HUES6 (cell line): ENCODE measurements around the gene ABCB4.

Experiments used
- H3K27ac ChIP-seq: 2 replicates; pipeline ENCODE4 v1.7.0; 2013; ENCODE audit warnings: low read depth, mild to moderate bottlenecking, low read length, inconsistent platforms
- H3K27me3 ChIP-seq: 2 replicates; pipeline ENCODE4 v1.6.1; 2013; ENCODE audit warnings: low read length; ENCODE audit not compliant: control insufficient read depth, insufficient read depth
- H3K36me3 ChIP-seq: 2 replicates; pipeline ENCODE4 v1.6.1; 2013; ENCODE audit warnings: low read length; ENCODE audit not compliant: control insufficient read depth, insufficient read depth
- H3K4me1 ChIP-seq: 2 replicates; pipeline ENCODE4 v1.6.1; 2013; ENCODE audit warnings: low read length; ENCODE audit not compliant: control insufficient read depth, insufficient read depth
- H3K4me3 ChIP-seq: 2 replicates; pipeline ENCODE4 v1.5.1; 2013; ENCODE audit warnings: low read depth, low read length
- H3K9ac ChIP-seq: one replicate; pipeline ENCODE4 v1.6.1; 2013; ENCODE audit warnings: mild to moderate bottlenecking, low read length
- H3K9me3 ChIP-seq: 2 replicates; pipeline ENCODE4 v1.6.1; 2013; ENCODE audit warnings: low read depth, low read length; ENCODE audit not compliant: control insufficient read depth, insufficient read depth

The ABCB4 gene

DNA sequence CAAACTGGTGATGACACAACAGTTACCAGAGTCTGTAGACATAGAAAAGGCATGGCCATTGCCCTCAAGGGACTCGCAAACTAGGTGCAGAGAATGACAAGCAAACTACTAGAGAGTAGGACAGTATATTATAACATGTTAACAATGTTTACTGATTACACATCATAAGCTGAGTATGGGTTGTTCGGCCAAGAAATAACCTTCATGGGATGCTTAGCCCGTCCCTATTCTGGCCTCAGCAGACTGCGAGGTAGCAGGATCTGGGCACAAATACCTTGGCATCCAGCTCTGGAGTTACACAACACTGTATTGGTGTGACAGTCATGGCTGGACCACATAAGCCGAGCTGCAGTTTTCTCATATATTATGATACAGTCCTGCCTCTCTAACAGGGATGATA is 51.4 kb downstream of the ABCB4 start:
- no peaks in the 10 kb centered on the region for H3K36me3 ChIP-seq
- H3K4me3 ChIP-seq: no peak overlapping the region
- H3K27me3 ChIP-seq: no peaks in the 10 kb centered on the region
- no peaks in the 10 kb centered on the region for H3K9me3 ChIP-seq
- no peak overlapping the region for H3K27ac ChIP-seq
- H3K9ac ChIP-seq: no peak overlapping the region
- no peaks in the 10 kb centered on the region for H3K4me1 ChIP-seq

- no peak overlapping the region for H3K9ac ChIP-seq
- no peak overlapping the region for H3K4me3 ChIP-seq
- H3K9me3 ChIP-seq: no peaks in the 10 kb centered on the region
- H3K27ac ChIP-seq: no peak overlapping the region
- no peaks in the 10 kb centered on the region for H3K36me3 ChIP-seq
- no peaks in the 10 kb centered on the region for H3K4me1 ChIP-seq
- H3K27me3 ChIP-seq: no peaks in the 10 kb centered on the region
These were observed 55.3 kb downstream of the ABCB4 start for GRCh38 chr7:87420173-87420572.

- H3K36me3 ChIP-seq: no peaks in the 10 kb centered on the region
- H3K9me3 ChIP-seq: no peaks in the 10 kb centered on the region
- H3K9ac ChIP-seq: no peak overlapping the region
- H3K27me3 ChIP-seq: no peaks in the 10 kb centered on the region
- no peaks in the 10 kb centered on the region for H3K4me1 ChIP-seq
- H3K27ac ChIP-seq: no peak overlapping the region
- no peak overlapping the region for H3K4me3 ChIP-seq
These were observed 58.5 kb downstream of the ABCB4 start for GRCh38 chr7:87416682-87417587.

DNA sequence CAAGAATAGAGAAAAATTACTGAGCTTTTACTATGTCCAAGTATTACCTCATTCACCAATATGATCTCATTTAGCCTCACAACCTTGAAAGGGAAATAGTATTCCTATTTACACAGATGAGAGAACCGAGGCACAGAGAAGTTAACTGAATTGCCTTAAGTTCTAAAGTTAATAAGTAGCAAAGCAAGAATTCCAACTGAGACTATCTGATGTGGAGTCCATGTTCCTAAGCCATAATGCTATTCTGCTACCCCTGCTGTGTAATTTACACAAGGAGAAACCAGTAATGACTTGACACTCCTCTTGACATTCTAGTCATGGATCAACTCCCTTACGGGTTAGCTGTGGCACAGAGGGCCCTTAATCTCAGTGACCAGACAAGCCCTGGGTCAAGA is 60.7 kb downstream of the ABCB4 start:
- no peak overlapping the region for H3K27ac ChIP-seq
- H3K4me1 ChIP-seq: no peaks in the 10 kb centered on the region
- no peak overlapping the region for H3K4me3 ChIP-seq
- H3K27me3 ChIP-seq: no peaks in the 10 kb centered on the region
- no peak overlapping the region for H3K9ac ChIP-seq
- no peaks in the 10 kb centered on the region for H3K9me3 ChIP-seq
- H3K36me3 ChIP-seq: no peaks in the 10 kb centered on the region

DNA sequence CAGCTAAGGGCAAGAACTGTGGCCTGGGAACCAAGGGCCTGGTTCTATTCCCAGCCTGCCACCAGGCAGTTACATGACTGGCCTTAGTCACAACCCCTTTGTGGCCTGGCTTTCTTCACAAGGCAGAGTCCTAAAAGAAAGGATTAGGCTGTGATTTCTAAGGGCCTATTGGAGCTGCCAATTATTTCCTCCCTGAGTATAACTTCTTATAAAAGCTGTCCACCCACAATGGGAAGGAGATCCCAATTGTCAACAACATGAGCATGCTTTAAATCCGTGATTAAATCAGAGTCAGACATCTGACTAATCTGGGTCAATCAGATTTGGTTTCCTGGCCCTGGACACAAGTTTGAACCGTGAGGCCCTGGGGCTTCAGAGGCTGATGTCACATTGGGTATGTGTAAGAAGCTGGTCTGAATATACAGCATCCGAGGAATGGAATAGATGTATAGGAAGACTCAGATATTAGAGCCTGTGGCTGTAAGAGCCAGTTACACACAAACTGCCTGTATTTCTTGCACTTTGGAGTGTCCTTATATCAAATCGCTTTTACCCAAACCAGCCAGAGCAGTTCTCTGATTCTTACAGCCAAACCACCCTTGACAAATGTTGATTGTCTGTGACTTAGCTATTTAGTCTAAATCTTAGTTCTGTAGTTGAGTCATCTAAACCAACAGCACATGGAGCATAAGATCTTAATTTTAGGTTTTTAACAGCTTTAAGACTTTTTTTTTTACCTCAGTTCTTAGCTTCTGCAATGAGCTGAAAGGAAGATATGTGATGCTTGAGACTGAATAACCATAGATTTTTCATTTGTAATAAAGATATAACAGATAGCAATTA is 61.3 kb downstream of the ABCB4 start:
- H3K9me3 ChIP-seq: no peaks in the 10 kb centered on the region
- no peaks in the 10 kb centered on the region for H3K36me3 ChIP-seq
- no peak overlapping the region for H3K9ac ChIP-seq
- H3K27ac ChIP-seq: no peak overlapping the region
- no peaks in the 10 kb centered on the region for H3K27me3 ChIP-seq
- H3K4me3 ChIP-seq: no peak overlapping the region
- H3K4me1 ChIP-seq: no peaks in the 10 kb centered on the region

DNA sequence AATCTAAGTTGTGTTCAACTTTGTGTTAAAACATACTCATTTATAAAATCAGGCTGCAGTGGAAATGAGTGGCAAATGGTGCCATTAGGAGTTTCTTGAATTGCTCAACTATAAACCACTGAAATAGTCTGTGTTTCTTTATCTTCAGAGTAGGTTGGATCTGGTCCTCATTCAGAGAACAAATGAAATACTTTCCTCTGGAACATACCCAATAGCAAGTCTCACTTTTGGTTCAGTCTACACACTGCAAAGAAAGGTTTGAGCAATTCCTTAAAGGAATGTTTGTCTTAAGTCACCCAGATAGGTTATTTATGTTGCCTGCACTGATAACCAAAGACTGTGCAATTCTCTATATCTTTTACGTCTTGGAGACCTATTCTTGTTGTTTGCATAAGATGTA is 62.5 kb downstream of the ABCB4 start:
- Histone ChIP-seq H3K9me3 (no peaks in the 10 kb centered on the region), H3K4me3 (no peak overlapping the region), H3K27ac (no peak overlapping the region), H3K9ac (no peak overlapping the region), H3K4me1 (no peaks in the 10 kb centered on the region), H3K36me3 (no peaks in the 10 kb centered on the region), H3K27me3 (no peaks in the 10 kb centered on the region)

DNA sequence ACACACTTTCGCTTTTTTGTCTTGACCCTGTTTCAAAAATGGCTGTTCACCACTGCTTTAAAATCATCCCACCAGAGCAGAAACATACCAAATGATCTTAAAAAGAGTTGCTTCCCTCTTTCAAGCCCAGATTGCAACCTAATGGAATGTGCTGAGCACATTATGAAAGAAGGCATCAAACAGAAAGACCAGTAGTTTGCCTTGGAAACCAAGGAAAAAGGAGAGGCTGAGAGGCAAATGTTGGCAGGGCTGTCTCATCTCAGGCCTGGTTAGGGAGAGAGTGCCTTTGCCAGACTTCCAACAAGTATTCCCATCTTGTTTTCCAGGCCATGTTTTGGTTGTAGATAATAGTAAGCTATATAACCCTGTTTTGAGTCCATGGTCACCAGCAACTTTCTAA is 64.3 kb downstream of the ABCB4 start:
- Histone ChIP-seq H3K36me3 (no peaks in the 10 kb centered on the region), H3K27me3 (no peaks in the 10 kb centered on the region), H3K27ac (no peak overlapping the region), H3K4me3 (no peak overlapping the region), H3K9ac (no peak overlapping the region), H3K9me3 (no peaks in the 10 kb centered on the region), H3K4me1 (no peaks in the 10 kb centered on the region)

GRCh38 chr7:87404674-87405073 is 70.8 kb downstream of the ABCB4 start:
- Histone ChIP-seq H3K4me3 (no peak overlapping the region), H3K36me3 (no peaks in the 10 kb centered on the region), H3K9me3 (no peaks in the 10 kb centered on the region), H3K4me1 (no peaks in the 10 kb centered on the region), H3K27ac (no peak overlapping the region), H3K27me3 (no peaks in the 10 kb centered on the region), H3K9ac (no peak overlapping the region)

DNA sequence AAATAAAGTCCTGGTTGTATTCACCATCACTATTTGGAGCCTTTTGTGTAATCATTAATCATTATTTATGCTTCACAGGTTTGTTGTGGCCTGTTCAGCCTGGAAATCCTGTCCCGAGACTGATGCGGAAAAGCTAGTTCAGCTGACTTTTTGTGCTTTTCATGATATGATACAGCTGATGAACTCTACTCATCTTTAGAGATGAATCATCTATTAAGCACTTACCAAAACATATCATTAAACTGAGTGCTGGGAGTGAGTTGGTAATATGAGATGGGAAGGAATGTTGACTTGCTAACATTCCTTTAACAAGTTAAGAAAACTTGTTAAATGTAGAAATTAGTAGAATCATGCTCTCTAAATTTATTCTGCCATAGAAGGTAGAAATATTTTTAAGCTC is 77.0 kb downstream of the ABCB4 start:
- Histone ChIP-seq H3K9me3 (no peaks in the 10 kb centered on the region), H3K36me3 (0 out of 2 replicates have a peak, but pooled peaks cover 6% of the 10 kb centered on the region), H3K4me3 (no peak overlapping the region), H3K4me1 (no peaks in the 10 kb centered on the region), H3K27ac (no peak overlapping the region), H3K9ac (no peak overlapping the region), H3K27me3 (no peaks in the 10 kb centered on the region)

DNA sequence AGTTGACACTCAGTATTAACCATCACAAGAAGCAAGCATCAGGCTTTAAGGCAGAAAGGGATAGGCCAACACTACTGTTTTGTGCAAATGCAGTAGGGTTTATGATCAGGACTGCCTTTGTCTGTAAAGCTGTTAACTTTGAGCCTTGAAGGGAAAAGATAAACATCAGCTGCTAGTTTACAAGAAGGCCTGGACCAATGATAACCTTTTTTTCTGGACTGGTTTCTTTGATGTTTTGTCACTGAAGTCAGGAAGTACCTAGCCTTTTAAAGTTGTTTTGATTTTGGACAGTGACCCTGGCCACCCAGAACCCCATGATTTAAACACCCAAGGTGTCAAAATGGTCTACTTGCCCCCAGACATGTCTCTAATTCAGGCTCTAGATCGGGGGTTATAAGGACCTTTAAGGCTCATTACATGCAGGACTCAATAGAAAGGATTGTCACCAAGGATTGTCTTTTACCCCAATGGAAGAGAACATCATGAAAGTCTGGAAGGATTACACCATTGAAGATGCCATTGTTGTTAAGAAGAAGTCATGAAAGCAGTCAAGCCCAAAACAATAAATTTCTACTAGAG is 79.9 kb downstream of the ABCB4 start:
- Histone ChIP-seq H3K27ac (no peak overlapping the region), H3K9me3 (no peaks in the 10 kb centered on the region), H3K36me3 (0 out of 2 replicates have a peak, but pooled peaks cover 6% of the 10 kb centered on the region), H3K4me3 (no peak overlapping the region), H3K9ac (no peak overlapping the region), H3K27me3 (no peaks in the 10 kb centered on the region), H3K4me1 (no peaks in the 10 kb centered on the region)
